ENCODE results near the gene C1QTNF3.

C1QTNF3 gene

GRCh38 chr5:33985447-33985846 lies 57.6 kb downstream of the C1QTNF3 start:
- DNase-seq: no peak

GRCh38 chr5:33984671-33985124 lies 58.3 kb downstream of the C1QTNF3 start, which contains the start of gene SLC45A2:
SLC45A2 (minus strand) TSS chr5:33984693; CDS start chr5:33984583, 110 bp downstream.
- DNase-seq: no peak

- DNase-seq: no peak
These were observed 58.8 kb downstream of the C1QTNF3 start for GRCh38 chr5:33984178-33984577.

- DNase-seq: no peak
These were observed 61.4 kb downstream of the C1QTNF3 start for GRCh38 chr5:33981408-33982162.

GRCh38 chr5:33980030-33980429 lies 63.0 kb downstream of the C1QTNF3 start:
- no peak for DNase-seq

GRCh38 chr5:33978306-33978705 lies 64.7 kb downstream of the C1QTNF3 start:
- no peak for DNase-seq

GRCh38 chr5:33976307-33976706 lies 66.7 kb downstream of the C1QTNF3 start:
- DNase-seq: no peak

- DNase-seq: no peak
These were observed 67.2 kb downstream of the C1QTNF3 start for GRCh38 chr5:33975852-33976251.

GRCh38 chr5:33973271-33973670 lies 69.7 kb downstream of the C1QTNF3 start:
- no peak for DNase-seq

- peak; percentile 11 for DNase-seq
These were observed 73.2 kb downstream of the C1QTNF3 start for GRCh38 chr5:33969572-33970452.

- DNase-seq: no peak
These were observed 74.6 kb downstream of the C1QTNF3 start for GRCh38 chr5:33968211-33969005.
